Activated CD8-positive, alpha-beta memory T cell treated with anti-CD3 and anti-CD28 coated beads for 1 hour (primary cell): ENCODE results near the gene CEBPZOS.
"Not testable (repeated sequence)": the region's sequence is repeated elsewhere in the genome, so short reads cannot be mapped to it uniquely, and the experiment has no call there.

ENCODE experiments used
- DNase-seq, 2 donors: peaks; one replicate each; pipeline ENCODE4 v3.0.0-alpha.2; 2020; ENCODE audit warnings: low read depth in 1 of 2; ENCODE audit errors: extremely low read depth in 1 of 2

The CEBPZOS gene

DNA sequence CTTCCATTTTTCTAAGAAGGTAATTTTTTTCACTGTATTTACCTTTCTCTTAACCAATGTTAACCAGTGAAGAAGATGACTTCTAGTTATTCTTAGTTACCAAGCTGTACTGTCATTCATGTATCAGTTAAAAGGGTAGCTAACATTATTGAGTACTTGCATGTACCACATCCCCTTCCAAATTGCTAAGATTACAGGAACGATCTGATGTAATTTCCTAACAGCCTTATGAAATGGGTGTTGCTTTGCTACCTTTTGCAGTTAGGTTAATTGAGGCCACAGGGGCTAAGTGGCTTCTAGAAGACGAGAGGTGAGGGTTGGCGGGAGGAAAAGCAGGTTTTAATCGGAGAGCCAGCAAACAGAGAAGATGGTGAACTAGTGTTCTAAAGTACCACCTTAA is 6.0 kb upstream of the CEBPZOS start:
- DNase-seq = no peak

DNA sequence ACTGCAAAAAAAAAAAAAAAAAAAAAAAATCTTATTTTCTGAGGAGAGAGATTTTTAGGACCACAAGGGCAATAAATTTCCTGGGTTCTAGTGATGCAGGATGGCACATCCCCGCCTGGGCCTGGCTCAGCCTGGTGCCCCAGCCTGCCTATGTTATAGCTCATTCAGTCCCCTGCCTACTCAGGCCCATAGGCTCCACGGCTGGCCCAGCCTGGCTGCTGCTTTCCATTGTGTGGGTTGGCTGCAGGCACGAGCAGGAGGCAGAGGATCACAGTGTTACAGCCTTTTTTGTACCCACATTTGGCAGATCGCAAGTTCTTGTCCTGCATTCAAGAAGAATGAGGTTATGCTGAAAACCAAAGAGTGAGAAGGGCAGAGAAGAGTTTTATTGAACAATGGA is 5.0 kb upstream of the CEBPZOS start:
- DNase-seq = no peak

DNA sequence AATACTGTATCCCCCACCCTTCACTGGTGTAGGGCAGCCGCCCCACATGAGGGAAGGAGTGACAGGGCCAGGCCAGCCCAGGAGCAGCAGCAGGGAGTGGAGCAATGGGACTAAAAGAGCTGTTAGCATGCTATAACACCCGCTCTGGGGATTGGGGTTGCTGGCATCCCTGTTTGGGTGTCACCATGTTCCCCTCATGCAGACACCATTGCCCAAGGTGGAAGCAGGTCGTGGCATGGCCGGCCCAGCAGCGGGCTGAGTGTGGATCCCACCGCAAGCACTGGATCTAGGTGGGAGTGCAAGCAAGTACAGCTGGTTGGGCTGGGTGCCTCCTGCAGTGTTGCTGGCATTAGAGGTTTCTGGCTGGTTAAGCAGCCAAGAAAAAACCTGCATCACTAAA is 4.5 kb upstream of the CEBPZOS start:
- no peak for DNase-seq

DNA sequence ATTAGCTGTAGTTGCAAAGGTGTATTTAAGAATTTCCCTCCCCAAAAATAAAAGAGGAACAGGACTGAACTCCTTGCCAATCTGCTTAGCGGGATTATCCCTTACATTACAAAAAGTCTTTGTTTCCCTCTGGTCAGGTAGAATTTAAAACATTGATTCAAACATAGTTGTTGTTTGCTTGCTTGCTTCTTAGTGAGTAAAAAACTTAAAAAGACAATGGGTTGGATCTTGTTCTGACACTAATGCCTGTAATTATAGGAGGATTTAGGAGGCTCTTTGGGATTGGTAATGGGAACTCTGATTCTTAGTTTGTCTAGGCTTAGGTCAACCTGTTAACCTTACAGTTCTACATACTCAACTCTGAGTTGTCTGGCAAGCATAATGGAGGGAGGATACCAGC is 3.7 kb upstream of the CEBPZOS start:
- DNase-seq = no peak

DNA sequence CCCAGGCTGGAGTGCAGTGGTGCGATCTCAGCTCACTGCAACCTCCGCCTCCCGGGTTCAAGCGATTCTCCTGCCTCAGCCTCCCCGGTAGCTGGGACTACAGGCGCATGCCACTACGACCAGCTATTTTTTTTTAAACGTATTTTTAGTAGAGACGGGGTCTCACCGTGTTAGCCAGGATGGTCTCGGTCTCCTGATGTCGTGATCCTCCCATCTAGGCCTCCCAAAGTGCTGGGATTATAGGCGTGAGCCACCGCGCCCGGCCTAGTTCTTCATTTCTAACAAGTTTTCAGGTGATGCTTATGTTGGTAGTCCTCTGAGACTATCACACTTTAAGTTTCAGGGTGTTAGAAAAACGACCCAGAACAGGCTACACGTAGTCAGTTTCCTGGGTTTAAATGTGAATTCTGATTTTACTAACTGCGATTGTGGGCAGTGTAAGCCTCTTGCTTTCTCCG is 405 bp upstream of the CEBPZOS start:
- not testable (repeated sequence) for DNase-seq

DNA sequence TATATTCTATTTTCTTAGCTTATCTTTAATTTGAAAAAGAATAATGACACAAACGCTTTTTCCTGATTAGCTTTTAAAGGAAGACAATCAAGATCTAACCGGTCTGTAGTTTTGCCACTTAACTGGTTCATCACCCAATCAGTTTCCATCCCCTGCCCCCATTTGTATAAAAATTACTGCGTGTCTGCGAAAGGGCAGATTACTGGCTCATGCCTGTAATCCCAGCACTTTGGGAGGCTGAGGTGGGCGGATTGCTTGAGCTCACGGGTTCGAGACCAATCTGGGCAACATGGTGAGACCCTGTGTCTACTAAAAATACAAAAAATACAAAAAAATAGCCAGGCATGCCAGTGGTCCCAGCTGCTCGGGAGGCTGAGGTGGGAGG is 2.4 kb downstream of the CEBPZOS start:
- no peak for DNase-seq

DNA sequence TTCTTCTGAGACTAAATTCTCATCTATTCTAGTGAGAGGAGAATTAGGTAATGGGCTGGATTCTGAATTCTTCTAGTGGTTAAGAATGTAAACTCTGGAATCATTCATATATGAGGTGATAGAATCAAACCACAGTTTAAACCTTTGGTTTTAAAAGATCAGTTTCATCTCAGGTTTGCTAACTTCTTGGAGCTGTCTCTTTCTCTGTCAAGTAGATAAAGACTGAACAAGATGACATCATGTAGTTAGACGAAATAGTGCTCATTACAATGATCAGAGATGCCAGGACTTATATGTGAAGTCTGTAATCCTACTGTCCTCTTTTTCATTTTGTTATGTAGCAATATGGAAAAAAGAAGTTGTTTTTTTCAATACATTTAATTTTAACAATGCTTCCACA is 4.9 kb downstream of the CEBPZOS start:
- no peak for DNase-seq

DNA sequence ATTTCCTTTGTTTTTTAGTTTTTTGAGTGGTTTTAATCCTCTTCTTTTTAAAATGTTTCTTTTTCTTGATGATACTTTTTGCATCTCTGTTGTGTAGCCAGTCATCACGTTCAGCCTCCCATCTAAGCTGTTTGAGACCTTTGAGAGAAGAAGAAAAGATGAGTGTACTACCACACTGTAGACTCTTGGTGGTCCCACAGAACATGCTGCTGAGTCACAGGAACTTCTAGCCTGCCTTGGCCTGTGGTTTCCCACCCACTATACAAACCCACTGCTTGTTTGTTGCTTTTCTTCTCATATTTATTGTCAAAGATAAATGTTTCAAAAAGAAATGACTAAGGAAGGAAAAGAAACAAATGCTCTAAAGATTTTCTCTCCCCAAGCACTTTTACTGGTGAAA is 5.5 kb downstream of the CEBPZOS start:
- DNase-seq = no peak

DNA sequence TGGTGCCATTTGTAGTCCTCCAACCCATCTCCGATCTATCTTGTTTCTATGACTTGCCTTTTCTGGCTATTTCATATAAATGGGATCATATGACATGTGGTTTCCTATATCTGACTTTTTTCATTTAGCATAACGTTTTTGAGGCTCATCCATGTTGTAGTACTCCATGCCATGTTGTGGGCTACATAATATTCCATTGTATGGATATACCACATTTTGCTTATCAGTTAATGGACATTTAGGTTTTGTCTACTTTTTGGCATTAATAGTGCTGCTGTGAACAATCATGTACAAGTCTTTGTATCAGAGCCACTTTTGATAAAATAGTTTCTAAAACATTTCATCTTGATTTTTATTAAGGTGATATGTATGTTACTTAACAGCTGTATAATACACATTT is 7.4 kb downstream of the CEBPZOS start:
- DNase-seq = no peak

DNA sequence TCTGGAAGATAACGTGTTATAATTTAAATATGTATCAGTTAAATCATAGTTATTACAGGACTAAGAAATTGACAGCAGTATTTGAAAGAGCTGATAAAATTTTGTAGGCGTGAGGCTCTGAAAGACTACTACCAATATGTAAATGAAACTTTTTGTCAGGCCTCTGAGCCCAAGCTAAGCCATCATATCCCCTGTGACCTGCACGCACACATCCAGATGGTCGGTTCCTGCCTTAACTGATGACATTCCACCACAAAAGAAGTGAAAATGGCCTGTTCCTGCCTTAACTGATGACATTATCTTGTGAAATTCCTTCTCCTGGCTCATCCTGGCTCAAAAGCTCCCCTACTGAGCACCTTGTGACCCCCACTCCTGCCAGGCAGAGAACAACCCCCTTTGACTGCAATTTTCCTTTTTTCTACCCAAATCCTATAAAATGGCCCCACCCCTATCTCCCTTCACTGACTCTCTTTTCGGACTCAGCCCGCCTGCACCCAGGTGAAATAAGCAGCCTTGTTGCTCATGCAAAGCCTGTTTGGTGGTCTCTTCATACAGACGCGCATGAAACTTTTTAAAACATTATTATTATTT is 8.9 kb downstream of the CEBPZOS start:
- not testable (repeated sequence) for DNase-seq

DNA sequence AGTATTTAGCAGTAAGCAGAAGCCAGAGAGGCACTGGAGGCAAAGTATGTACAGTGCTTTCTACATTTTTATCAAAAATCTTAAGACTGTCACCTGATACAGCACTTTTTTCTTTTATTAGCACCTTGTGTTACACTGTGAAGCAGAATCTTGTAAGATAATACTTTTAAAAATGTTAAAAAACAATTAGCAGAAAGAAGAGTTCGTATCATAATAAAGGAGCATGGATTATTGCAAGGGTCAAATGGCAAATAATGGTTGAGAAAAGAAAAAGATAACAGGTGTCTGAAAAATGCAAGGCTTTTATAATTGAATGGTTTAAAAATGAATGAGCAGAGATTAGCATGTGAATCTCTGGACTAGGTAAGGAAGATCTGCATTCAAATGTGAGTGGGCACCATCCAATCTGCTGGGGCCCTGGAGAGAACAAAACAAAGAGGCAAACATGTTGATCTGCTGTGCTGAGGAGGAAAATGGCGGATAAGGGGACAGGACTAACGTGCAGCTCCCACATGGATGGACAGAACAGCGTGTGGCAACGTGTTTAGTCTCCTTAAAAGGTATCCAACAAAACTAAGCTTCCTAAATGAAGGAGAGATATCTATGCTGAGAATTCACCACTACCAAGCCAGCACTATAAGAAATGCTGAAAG is 9.5 kb downstream of the CEBPZOS start:
- no peak for DNase-seq

DNA sequence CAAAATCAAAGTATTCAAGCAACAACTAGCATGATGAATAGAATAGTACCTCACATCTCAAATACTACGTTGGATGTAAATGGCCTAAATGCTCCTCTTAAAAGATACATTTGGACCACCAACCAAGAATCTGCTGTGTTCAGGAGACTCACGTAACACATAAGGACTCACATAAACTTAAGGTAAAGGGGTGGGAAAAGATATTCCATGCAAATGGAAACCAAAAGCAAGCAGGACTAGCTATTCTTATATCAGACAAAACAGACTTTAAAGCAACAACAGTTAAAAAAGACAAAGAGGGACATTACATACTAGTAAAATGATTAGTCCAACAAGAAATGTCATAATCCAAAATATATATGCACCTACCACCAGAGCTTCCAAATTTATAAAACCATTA is 10.5 kb downstream of the CEBPZOS start:
- DNase-seq = not testable (repeated sequence)

DNA sequence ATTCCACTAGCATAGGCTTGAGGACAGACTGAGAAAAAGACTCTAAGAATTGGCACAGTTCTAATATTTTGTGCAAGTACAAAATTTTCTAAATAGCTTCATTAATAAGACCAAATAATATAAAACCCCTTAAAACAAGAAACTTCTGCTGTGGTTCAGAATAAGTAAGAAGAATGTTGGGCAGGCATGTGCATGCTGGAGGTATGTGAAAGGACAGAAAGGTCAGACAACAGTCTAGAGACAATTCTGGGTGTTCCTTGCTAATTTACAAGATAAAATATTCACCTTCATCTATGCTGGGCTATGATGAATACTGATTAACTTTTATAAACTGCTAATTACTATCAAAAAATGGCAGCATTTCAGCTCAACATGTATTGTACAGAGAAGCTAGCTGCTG is 14.9 kb downstream of the CEBPZOS start:
- no peak for DNase-seq

DNA sequence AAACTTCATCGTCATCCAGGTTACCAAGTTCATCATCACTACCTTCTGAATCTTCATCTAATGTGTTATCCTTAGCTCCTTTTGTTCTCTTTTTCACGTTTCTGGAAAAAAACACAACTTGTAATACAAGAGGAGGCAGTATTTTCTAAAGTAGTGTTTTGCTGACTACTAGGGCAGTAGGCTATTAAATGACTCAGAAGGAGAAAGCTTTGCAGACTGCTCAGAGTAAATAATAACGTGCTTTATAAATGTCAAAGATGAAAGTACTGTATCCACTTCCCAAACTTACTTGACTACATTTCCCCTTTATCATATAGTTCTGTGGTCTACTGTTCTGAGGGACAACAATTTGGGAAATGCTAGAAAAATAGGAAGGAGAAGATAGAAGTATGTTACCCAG is 15.6 kb downstream of the CEBPZOS start:
- DNase-seq = no peak

DNA sequence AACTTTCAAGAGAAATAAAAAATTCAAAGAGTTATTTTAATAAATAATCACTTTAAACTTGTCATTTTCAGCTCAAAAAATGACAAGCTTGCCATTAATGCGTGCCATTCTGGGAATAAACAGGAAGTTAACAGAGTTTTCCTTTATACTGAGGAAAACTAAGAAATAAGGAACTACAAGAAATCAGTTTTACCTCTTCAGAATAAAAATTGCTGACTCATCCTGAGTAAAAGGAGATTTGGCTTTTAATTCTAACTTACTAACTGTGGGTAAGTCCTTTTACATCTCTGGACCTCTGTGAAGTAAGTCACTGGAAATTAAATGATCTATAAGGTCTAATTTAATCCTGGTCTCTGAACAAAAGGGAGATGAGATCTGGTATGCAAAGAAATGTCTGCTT is 19.0 kb downstream of the CEBPZOS start:
- DNase-seq = no peak

DNA sequence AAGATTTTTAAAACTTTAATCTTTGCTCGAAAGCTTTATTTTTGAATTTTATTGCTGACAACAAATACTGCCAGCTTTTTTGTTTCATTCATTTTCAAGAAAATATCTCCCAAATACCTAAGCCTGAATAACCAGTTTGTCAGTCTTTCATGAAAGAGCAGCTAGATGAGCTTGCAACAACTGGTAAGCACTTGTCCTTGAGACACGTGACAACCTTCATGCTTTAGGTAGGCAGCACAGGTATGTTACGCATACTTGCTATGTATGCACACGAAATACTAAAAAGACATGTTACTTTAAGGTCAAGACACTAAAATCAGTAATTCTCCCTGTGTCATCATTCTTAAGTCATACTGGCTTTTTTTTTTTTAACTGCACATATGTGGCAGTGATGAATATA is 22.8 kb downstream of the CEBPZOS start:
- no peak for DNase-seq

DNA sequence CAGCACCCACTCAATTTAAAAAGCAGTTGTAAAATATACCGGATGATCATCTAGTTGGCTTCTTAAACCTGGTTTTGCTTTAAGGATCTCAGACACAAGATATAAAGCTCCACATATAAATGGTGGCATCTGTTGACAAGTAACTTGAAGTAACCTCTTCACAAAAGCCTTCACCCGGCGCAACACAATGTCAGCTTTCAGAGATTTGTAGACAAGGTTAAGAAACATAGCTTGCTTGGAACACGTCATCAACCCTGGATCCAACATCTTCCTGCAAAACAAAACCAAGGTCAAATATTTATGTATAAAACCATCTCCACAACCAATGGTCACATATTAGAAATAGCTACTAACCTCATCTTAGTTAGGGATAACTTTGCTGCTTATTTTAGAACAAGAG is 26.8 kb downstream of the CEBPZOS start:
- no peak for DNase-seq

DNA sequence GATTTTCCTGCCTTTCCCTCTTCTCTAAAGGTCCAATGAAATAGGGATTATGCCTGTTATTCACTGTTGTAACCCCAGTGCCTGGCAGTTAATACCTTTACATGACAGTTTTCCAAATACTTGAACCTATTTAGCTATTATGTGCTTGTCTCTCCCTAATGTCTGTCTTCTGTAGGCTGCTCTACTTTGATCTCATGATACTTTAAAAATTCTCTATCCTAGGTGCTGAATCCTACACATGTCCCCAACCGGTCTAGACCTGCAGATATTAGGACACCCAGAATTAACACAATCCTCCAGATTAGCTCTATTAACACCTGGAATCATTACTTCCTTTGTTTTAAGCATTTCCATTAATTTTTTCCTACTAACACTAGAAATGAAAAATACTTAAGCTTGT is 27.8 kb downstream of the CEBPZOS start:
- no peak for DNase-seq

DNA sequence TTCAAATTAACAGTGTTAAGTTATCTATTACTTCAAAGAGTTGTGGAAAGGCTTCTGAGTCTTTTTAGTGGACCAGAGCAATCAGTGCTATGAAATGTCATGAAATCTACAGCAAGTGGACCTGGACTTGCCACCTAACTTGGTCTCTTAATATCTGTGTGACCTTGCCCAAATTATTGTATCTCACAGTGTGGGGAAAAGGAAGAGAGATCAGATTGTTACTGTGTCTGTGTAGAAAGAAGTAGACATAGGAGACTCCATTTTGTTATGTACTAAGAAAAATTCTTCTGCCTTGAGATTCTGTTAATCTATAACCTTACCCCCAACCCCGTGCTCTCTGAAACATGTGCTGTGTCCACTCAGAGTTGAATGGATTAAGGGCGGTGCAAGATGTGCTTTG is 28.8 kb downstream of the CEBPZOS start:
- DNase-seq = not testable (repeated sequence)

DNA sequence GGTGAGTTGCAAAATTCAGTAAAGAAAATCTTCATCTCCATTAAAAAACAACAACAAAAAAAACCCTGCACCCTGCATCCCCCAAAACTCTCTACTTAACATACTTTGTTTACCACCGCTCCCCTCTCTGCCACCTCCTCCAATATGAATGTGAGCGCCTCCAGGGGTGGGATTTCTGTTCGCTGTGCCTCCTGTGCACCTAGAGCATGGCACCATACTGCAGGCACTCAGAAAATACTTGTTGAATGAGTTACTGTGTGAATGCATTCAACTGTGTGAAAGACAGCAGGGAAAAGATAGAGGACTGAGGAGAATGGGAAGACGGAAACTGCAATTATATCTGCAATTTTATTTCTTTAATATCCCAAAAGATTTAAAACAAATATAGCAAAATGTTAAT is 30.6 kb downstream of the CEBPZOS start:
- DNase-seq = no peak

DNA sequence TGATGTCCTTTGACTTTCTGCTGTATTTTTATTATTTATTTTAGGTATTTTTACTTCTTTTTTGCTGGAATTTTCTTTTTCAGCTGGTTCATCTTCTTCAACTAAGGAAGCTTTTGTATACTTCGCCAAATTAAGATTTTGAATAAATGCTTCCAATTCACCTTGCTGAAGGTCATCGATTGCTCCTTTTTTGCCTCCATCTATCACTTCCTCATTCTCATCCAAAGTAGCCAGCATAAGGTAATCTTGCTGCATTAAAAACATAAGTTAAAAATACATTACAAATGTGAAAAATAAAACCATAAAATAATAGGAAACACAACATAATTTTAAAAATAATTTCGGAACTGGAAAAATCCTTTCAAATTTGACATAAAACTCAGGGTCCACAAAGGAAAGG is 32.5 kb downstream of the CEBPZOS start:
- no peak for DNase-seq

DNA sequence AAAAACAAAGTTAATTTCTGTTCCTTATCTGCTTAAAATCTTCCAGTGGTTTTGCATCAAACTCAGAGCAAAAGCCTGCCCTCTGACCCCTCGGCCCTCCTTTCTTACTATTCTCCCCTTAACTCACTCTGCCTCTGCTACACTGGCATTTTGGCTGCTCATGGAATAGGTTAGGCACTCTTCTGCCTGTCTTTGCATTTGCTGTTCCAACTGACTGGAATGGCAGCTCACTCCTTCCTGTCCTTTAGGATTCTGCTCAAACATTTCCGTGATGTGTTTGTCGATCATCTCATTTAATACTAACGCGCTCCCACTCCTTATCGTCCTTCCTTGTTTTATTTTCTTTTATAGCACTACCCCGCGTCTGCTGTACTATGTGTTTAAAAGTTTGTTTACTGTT is 34.3 kb downstream of the CEBPZOS start:
- DNase-seq = no peak
